Measurements from ENCODE around the gene HSPB6. TPM values are rescaled to one million over a fixed set of nuclear protein-coding genes. Genes with fewer than 3 reads are reported as not detected.

Gene HSPB6
- not detected for total RNA-seq (ENCODE audit: unreplicated experiment)
- long read RNA-seq = 0 reads

GRCh38 chr19:35756377-35757230, at the start of gene HSPB6:
HSPB6 (minus strand) TSS chr19:35757029; CDS start chr19:35757008, 21 bp downstream.
- peak within 1 kb of the TSS; percentile 94 for H3K4me3 Mint-ChIP-seq (ENCODE audit: unreplicated experiment)
- H3K9me3 Mint-ChIP-seq (ENCODE audit: unreplicated experiment) = no peaks in the 10 kb centered on the region
- peaks cover 8% of the 10 kb centered on the region for H3K36me3 Mint-ChIP-seq (ENCODE audit: low read depth, unreplicated experiment)
- DNase-seq (ENCODE audit: low spot score) = peak; percentile 37
- peaks cover 25% of the 10 kb centered on the region for H3K27me3 Mint-ChIP-seq (ENCODE audit: unreplicated experiment)
- peaks cover 18% of the 10 kb centered on the region for H3K4me1 Mint-ChIP-seq (ENCODE audit: unreplicated experiment)
- peak within 1 kb of the TSS; percentile 86 for H3K27ac Mint-ChIP-seq (ENCODE audit: unreplicated experiment)
- no peak for TF ChIP-seq CTCF (IDR thresholded peaks at IDR 0.05; ENCODE audit: unreplicated experiment)

- peaks cover 17% of the 10 kb centered on the region for H3K27me3 Mint-ChIP-seq (ENCODE audit: unreplicated experiment)
- H3K4me1 Mint-ChIP-seq (ENCODE audit: unreplicated experiment) = peaks cover 9% of the 10 kb centered on the region
- no peaks in the 10 kb centered on the region for H3K9me3 Mint-ChIP-seq (ENCODE audit: unreplicated experiment)
- no peak for TF ChIP-seq CTCF (IDR thresholded peaks at IDR 0.05; ENCODE audit: unreplicated experiment)
- peaks cover 3% of the 10 kb centered on the region for H3K36me3 Mint-ChIP-seq (ENCODE audit: low read depth, unreplicated experiment)
- no peak overlapping the region for H3K4me3 Mint-ChIP-seq (ENCODE audit: unreplicated experiment)
- H3K27ac Mint-ChIP-seq (ENCODE audit: unreplicated experiment) = no peak overlapping the region
- DNase-seq (ENCODE audit: low spot score) = no peak
Measured at GRCh38 chr19:35806597-35806996, 49.8 kb upstream of the HSPB6 start.

GRCh38 chr19:35805526-35806102, 48.8 kb upstream of the HSPB6 start:
- Mint-ChIP-seq H3K4me3 (ENCODE audit: unreplicated experiment) (no peak overlapping the region), H3K4me1 (ENCODE audit: unreplicated experiment) (peaks cover 9% of the 10 kb centered on the region), H3K9me3 (ENCODE audit: unreplicated experiment) (no peaks in the 10 kb centered on the region), H3K27ac (ENCODE audit: unreplicated experiment) (no peak overlapping the region), H3K27me3 (ENCODE audit: unreplicated experiment) (peaks cover 15% of the 10 kb centered on the region), H3K36me3 (ENCODE audit: low read depth, unreplicated experiment) (peaks cover 4% of the 10 kb centered on the region)
- no peak for TF ChIP-seq CTCF (IDR thresholded peaks at IDR 0.05; ENCODE audit: unreplicated experiment)
- no peak for DNase-seq (ENCODE audit: low spot score)

- no peak for TF ChIP-seq CTCF (IDR thresholded peaks at IDR 0.05; ENCODE audit: unreplicated experiment)
- H3K9me3 Mint-ChIP-seq (ENCODE audit: unreplicated experiment) = no peaks in the 10 kb centered on the region
- no peak overlapping the region for H3K4me3 Mint-ChIP-seq (ENCODE audit: unreplicated experiment)
- DNase-seq (ENCODE audit: low spot score) = no peak
- H3K4me1 Mint-ChIP-seq (ENCODE audit: unreplicated experiment) = peaks cover 9% of the 10 kb centered on the region
- peaks cover 4% of the 10 kb centered on the region for H3K36me3 Mint-ChIP-seq (ENCODE audit: low read depth, unreplicated experiment)
- H3K27ac Mint-ChIP-seq (ENCODE audit: unreplicated experiment) = no peak overlapping the region
- peaks cover 16% of the 10 kb centered on the region for H3K27me3 Mint-ChIP-seq (ENCODE audit: unreplicated experiment)
Measured at GRCh38 chr19:35801828-35802227, 45.0 kb upstream of the HSPB6 start.

- Mint-ChIP-seq H3K4me3 (ENCODE audit: unreplicated experiment) (no peak overlapping the region), H3K27ac (ENCODE audit: unreplicated experiment) (no peak overlapping the region), H3K27me3 (ENCODE audit: unreplicated experiment) (peaks cover 14% of the 10 kb centered on the region), H3K4me1 (ENCODE audit: unreplicated experiment) (no peaks in the 10 kb centered on the region), H3K9me3 (ENCODE audit: unreplicated experiment) (no peaks in the 10 kb centered on the region), H3K36me3 (ENCODE audit: low read depth, unreplicated experiment) (peaks cover 4% of the 10 kb centered on the region)
- no peak for DNase-seq (ENCODE audit: low spot score)
- no peak for TF ChIP-seq CTCF (IDR thresholded peaks at IDR 0.05; ENCODE audit: unreplicated experiment)
Measured at GRCh38 chr19:35797663-35798062, 40.8 kb upstream of the HSPB6 start.

Measured in endothelial cell (in vitro differentiated cells).